A673 (cell line): ENCODE data around the gene ATG5.

Experiments used
- EZH2 ChIP-seq: fragments of 200-600 bp; sonication (generic); IDR thresholded peaks from 2 replicates; pipeline ENCODE4 v1.6.1; 2017; ENCODE audit warnings: borderline replicate concordance, low read depth, mild to moderate bottlenecking, mixed read lengths, antibody characterized with exemption, low read length; ENCODE audit not compliant: poor library complexity, severe bottlenecking
- TF ChIP-seq, protein P1 (sequence below): fragments of 300-800, 200-600 bp; sonication (generic); conservative IDR thresholded peaks from 2 replicates; pipeline ENCODE4 v1.5.1; 2017; ENCODE audit warnings: low read depth, mild to moderate bottlenecking, antibody characterized with exemption, low read length, moderate library complexity, mixed read lengths

GRCh38 chr6:106162921-106163320 lies 162.6 kb downstream of the ATG5 start:
- TF ChIP-seq, protein P1, sequence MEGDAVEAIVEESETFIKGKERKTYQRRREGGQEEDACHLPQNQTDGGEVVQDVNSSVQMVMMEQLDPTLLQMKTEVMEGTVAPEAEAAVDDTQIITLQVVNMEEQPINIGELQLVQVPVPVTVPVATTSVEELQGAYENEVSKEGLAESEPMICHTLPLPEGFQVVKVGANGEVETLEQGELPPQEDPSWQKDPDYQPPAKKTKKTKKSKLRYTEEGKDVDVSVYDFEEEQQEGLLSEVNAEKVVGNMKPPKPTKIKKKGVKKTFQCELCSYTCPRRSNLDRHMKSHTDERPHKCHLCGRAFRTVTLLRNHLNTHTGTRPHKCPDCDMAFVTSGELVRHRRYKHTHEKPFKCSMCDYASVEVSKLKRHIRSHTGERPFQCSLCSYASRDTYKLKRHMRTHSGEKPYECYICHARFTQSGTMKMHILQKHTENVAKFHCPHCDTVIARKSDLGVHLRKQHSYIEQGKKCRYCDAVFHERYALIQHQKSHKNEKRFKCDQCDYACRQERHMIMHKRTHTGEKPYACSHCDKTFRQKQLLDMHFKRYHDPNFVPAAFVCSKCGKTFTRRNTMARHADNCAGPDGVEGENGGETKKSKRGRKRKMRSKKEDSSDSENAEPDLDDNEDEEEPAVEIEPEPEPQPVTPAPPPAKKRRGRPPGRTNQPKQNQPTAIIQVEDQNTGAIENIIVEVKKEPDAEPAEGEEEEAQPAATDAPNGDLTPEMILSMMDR = no peak
- no peak for TF ChIP-seq EZH2
